GM18499 (cell line): Measurements from ENCODE around the gene HYLS1.

Experiments
- ATAC-seq: cut with Tn5 transposase; IDR thresholded peaks from one replicate; pipeline ENCODE4 v1.9.1; 2021; ENCODE audit warnings: moderate number of reproducible peaks; ENCODE audit not compliant: insufficient read depth, unreplicated experiment

HYLS1 gene

DNA sequence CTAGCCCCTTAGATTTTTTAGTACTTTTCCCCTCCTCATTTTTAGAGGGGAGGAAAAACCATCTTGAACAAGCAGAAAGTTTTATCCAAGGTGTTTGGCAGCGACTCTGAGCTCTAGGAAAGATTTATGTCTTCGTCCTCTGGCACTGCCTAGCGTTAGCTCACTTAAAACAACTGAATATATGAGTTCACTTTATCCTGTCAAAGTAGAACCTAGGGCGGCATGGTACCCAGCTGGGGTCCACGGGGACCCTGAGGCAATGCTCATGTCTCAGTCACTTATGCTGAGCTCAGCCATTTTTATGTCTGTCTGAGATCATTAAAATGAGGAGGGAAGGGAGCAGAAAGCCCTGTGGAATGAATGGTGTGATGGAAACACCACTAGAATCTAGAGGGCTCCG is 44.2 kb downstream of the HYLS1 start:
- no peak for ATAC-seq

DNA sequence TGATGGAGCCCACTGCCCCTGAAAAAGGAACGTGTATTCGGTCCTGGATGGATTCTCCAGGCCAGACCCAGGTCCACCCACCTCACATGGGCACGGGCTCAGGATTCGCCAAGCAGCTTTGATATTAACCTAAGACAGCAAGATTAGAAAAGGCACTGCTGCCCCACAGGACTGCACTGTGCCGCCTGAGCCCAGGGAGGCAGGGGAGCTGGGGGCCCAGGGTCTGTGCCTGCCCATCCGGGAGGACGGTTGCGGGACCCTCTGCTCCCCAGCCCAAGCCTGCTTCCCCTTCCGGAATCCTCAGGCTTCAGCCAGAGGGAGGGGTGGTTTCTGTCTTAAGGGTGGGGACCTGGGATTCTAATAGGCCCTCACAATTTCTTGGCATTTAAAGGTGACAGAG is 44.8 kb downstream of the HYLS1 start:
- ATAC-seq: no peak

DNA sequence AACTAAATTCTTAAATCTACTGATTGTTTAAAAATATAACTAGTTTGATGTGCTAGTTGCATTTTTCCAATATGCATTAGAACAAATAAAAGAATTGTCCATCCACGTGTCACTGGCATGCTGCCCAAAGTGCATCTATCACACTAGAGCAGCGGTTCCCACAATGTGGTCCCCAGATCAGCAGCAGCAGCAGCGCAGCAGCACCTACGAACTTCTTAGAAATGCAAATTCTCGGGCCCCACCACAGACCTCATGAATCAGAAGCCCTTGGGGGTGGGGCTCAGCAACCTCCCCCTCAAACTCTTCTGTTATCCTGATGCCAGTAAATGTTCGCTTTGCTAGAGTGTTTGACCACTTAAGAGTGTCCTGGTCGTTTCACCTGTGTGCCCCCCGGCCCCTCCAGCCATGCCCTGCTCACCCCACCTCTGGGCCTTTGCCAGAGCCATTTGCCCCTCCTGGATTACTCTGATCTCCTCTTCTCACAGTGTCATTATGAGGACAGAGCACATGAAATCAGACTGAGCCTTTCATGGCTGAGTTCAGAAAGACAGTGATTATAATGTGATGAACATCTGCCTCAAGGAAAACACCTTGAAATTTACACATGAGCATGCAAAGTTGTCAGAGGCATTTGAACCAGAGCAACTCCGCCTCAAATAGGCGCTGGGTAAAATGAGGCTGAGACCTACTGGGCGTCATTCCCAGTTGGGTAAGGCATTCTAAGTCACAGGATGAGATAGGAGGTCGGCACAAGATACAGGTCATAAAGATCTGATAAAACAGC is 45.8 kb downstream of the HYLS1 start:
- ATAC-seq: no peak

GRCh38 chr11:125934473-125934872 is 47.0 kb downstream of the HYLS1 start:
- ATAC-seq: no peak

- ATAC-seq: no peak
Measured at GRCh38 chr11:125935056-125935455, 47.6 kb downstream of the HYLS1 start.

DNA sequence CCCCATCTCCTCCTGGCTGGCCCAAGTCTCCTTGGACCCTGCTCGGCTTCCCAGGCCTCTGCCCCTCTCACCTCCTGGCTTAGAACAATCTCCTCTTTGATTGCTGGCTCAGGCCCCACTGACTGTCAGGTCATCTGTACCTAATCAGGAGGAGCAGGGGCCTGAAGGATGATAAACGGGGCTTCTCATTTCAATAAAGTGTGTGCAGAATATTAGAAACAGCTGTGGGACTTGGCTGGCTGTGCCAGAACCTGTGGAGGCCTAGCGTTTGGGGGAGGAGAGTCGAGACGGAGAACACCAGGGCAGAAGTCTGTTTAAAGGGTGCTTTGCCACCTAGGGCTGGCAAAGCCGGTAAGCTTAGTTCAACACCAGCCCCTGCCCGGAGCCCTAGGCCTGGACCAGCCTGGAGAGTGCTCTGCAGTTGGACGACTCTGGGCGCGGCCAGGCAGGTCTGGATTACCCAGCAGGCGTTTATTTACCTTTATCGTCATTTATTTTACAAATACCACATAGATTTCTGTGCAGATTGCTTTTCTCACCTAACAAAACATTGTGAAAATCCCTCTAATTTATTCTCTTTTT is 48.2 kb downstream of the HYLS1 start:
- ATAC-seq: no peak

GRCh38 chr11:125938418-125938817 is 51.0 kb downstream of the HYLS1 start:
- no peak for ATAC-seq

DNA sequence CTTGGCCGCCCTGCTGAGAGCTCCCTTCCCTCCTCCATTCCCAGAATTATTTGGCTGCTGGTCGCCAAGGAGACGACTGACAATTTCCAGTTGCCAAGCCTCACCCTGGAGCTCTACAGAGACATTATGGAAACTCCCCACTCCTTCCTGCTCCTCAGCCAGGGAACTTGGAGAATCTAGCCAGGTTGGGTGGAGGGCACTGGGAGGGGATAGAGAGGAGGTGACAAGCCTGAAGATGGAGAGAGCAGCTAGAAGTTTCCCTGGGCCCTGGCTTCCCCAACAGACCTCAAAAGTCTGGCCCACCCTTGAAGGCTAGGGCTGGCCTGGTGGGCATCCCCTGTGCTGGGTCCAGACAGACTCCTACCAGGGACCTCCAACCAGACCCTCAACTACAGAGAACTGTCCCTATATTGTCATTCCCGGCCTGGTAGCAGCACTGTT is 51.6 kb downstream of the HYLS1 start:
- ATAC-seq: no peak

DNA sequence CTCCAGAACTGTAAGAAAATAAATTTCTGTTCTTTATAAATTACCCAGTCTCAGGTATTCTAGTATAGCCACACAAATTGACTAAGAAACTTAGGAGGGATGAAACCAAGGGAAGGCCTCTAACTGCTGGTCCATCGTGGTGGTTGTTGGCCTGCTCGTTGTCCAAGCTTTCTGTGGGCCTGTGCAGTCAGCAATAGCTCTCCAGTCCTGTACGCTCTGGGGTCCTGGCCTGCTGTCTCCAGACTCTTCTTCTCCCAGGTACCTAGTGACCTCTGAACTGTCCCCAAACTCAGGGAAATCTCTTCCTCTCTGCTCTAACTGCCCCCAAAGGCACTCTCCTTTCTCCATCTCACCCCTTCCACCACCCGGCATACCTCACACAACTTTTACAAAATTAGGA is 52.7 kb downstream of the HYLS1 start:
- ATAC-seq: no peak

DNA sequence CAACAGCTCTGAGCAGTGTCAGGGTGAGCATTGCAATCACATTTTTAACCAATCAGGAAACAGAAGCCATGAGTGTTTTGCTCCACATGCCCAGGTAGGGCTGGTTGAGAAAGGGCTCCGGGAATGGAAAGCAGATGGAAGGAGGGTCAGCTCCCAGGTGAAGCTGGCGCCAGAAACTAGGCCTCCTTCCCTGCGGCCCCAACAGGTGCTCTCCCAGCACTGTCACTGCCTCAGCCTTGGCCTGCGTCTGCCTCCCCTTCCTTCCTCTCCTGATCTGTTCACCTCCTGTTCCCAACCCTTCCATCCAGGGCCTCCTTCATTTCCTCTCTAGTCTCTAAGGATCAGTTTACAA is 53.8 kb downstream of the HYLS1 start:
- no peak for ATAC-seq

- ATAC-seq: no peak
Measured at GRCh38 chr11:125941619-125942611, 54.4 kb downstream of the HYLS1 start.

GRCh38 chr11:125942771-125943428 is 55.4 kb downstream of the HYLS1 start:
- no peak for ATAC-seq

GRCh38 chr11:125943661-125944349 is 56.3 kb downstream of the HYLS1 start:
- ATAC-seq: no peak

GRCh38 chr11:125944350-125945010 is 57.0 kb downstream of the HYLS1 start:
- ATAC-seq: no peak

DNA sequence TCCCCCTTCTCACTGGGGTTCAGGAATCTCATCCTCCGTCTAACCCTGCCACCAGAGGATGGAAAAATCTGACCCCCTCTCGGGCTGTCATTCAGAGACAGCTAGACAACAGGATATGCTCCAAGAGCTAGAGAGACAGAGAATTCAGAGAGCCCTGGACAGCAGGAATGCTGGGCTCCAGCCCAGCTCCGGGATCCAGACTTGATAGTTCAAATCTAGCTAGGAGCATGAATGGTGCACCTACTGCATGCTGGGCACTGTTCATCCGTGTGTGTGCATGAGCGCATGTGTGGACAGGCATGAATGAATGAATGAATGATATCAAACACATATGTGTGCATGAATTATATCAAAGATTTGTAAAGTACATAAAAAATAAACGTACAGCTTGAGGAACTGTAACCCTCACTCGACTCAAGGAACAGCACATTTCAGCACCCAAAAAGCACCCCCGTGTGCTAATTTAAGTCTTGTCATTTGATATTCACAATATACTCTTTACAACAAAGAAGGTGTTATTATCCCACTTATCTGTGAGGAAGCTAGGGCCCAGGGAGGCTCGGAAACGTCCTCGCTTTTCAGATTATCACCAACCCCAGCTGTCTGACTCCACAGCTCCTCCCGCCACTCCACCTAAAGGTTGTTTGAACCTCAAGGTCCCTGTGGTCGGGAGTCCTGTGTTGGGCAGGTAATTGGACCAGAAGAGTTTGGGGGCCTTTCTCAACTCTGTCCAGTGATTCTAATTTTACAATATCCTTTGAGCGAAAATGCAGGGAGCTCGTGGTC is 57.7 kb downstream of the HYLS1 start:
- ATAC-seq: no peak

DNA sequence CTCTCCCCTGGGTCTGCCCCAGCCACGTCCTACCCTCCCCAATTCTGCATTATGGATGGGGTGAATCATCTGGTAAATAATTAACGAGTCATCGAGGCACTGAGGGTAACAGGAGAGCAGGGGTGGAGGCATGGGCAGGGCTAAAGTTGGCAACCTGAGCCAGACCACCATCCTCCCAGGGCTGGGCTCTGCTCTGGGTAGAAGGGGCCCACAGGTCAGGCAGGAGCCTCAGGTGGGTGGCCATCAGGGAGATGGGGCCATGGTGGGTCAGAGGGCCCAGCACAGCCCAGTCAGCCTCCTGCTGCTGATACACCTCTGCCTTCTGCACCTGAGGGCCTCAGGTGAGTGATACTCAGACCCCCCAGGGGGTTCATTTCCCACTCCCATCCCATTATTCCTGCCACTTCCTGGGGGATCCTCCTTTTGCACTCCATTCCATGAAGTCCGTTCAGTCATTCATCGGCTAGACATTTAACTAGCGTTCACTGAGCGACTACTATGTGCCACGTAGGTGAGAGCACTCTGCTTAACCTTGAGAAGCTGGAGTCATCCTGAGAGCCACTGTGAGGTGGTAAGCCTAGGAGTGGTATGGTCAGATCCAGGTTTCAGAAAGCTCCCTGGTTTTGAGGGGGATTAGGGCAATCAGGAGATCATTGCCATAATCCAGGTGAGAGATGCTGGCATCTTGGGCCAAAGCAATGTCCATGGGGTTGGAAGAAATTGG is 58.5 kb downstream of the HYLS1 start, which contains the start of gene VSIG10L2:
VSIG10L2 (plus strand) TSS at position 248 of the 724 bp plus-strand sequence; CDS start at position 260, 12 bp downstream.
- ATAC-seq: no peak

DNA sequence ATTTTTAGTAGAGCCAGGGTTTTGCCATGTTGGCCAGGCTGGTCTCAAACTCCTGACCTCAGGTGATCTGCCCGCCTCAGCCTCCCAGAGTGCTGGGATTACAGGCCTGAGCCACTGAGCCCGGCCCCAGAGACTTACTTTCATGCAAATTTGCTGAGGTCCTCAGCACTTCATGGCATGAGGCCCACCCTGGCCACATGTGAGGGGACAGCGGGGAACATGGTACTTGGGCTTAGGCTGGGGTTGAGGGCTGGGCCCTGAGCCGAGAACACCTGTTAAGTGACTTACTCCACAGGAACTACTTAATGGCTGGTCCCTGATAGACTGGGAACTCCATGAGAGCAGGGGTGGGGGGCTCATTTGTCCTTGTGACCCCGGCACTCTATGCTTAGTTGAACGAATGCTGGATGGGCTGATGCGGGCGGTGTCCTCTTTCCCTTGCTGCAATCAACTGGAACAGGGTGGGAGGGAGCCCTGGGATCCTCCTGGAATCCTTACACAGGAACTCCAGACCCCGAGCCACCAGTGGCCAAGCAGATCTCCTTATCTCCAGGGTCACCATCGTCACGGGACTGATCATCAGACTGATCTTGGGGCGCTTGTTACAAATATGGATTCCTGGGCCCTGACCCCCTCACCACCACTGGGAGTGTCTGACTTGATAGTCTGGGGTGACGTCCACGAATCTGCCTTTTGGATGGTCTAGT is 59.4 kb downstream of the HYLS1 start:
- no peak for ATAC-seq
